KOPT-K1 (cell line): Measurements from ENCODE around the gene UBTD2.

Experiments
- H3K27ac ChIP-seq: fragments of 200-600 bp; sonication (generic); 2 replicates; pipeline ENCODE4 v1.5.1; 2016; ENCODE audit warnings: antibody characterized with exemption, mild to moderate bottlenecking, low read depth, low read length; ENCODE audit not compliant: poor library complexity, severe bottlenecking
- H3K36me3 ChIP-seq: fragments of 200-600 bp; sonication (generic); 2 replicates; pipeline ENCODE4 v1.5.1; 2017; ENCODE audit warnings: antibody characterized with exemption, mild to moderate bottlenecking, low read length, moderate library complexity; ENCODE audit not compliant: insufficient read depth
- H3K9me3 ChIP-seq: fragments of 200-600 bp; sonication (generic); 2 replicates; pipeline ENCODE4 v1.5.1; 2017; ENCODE audit warnings: antibody characterized with exemption, low read length, mild to moderate bottlenecking; ENCODE audit not compliant: insufficient read depth, poor library complexity, severe bottlenecking

Gene UBTD2

GRCh38 chr5:172280929-172281328, 2.6 kb downstream of the UBTD2 start:
- no peak overlapping the region for H3K27ac ChIP-seq
- H3K9me3 ChIP-seq, result peaks cover 5% of the 10 kb centered on the region
- peaks cover 5% of the 10 kb centered on the region; the same call in 1 of the 2 replicates for H3K36me3 ChIP-seq

GRCh38 chr5:172280317-172280716, 3.2 kb downstream of the UBTD2 start:
- Histone ChIP-seq H3K36me3 (peaks cover 5% of the 10 kb centered on the region; the same call in 1 of the 2 replicates), H3K27ac (no peak overlapping the region)

GRCh38 chr5:172278356-172278755, 5.2 kb downstream of the UBTD2 start:
- H3K27ac ChIP-seq, result no peak overlapping the region
- peaks cover 5% of the 10 kb centered on the region for H3K9me3 ChIP-seq
- H3K36me3 ChIP-seq, result peaks cover 5% of the 10 kb centered on the region; the same call in 1 of the 2 replicates

More at GRCh38 chr5:172280317-172280716, 3.2 kb downstream of the UBTD2 start:
- peaks cover 5% of the 10 kb centered on the region for H3K9me3 ChIP-seq

- Histone ChIP-seq H3K9me3 (peaks cover 5% of the 10 kb centered on the region), H3K27ac (no peak overlapping the region), H3K36me3 (peaks cover 5% of the 10 kb centered on the region; the same call in 1 of the 2 replicates)
These were observed 7.3 kb downstream of the UBTD2 start for GRCh38 chr5:172276214-172276613.

GRCh38 chr5:172274951-172275753, 8.4 kb downstream of the UBTD2 start:
- peaks cover 5% of the 10 kb centered on the region; the same call in 1 of the 2 replicates for H3K36me3 ChIP-seq
- H3K27ac ChIP-seq, result no peak overlapping the region
- H3K9me3 ChIP-seq, result peaks cover 5% of the 10 kb centered on the region

- H3K27ac ChIP-seq, result no peak overlapping the region
- no peaks in the 10 kb centered on the region; the same call in 1 of the 2 replicates for H3K36me3 ChIP-seq
These were observed 15.6 kb downstream of the UBTD2 start for GRCh38 chr5:172267943-172268342.

GRCh38 chr5:172266676-172267092, 16.9 kb downstream of the UBTD2 start:
- Histone ChIP-seq H3K36me3 (no peaks in the 10 kb centered on the region; the same call in 1 of the 2 replicates), H3K9me3 (no peaks in the 10 kb centered on the region), H3K27ac (no peak overlapping the region)

More at GRCh38 chr5:172267943-172268342, 15.6 kb downstream of the UBTD2 start:
- H3K9me3 ChIP-seq, result no peaks in the 10 kb centered on the region

GRCh38 chr5:172266071-172266675, 17.4 kb downstream of the UBTD2 start:
- Histone ChIP-seq H3K36me3 (no peaks in the 10 kb centered on the region; the same call in 1 of the 2 replicates), H3K27ac (no peak overlapping the region), H3K9me3 (no peaks in the 10 kb centered on the region)

GRCh38 chr5:172264815-172265395, 18.7 kb downstream of the UBTD2 start:
- Histone ChIP-seq H3K36me3 (no peaks in the 10 kb centered on the region; the same call in 1 of the 2 replicates), H3K9me3 (no peaks in the 10 kb centered on the region), H3K27ac (no peak overlapping the region)

- peaks cover 30% of the 10 kb centered on the region for H3K36me3 ChIP-seq
- no peak overlapping the region for H3K27ac ChIP-seq
- H3K9me3 ChIP-seq, result peaks cover 57% of the 10 kb centered on the region
These were observed 28.1 kb downstream of the UBTD2 start for GRCh38 chr5:172255444-172255843.

GRCh38 chr5:172252501-172252900, 31.1 kb downstream of the UBTD2 start:
- Histone ChIP-seq H3K27ac (no peak overlapping the region), H3K36me3 (peaks cover 13% of the 10 kb centered on the region), H3K9me3 (peaks cover 44% of the 10 kb centered on the region)

GRCh38 chr5:172251419-172251818, 32.1 kb downstream of the UBTD2 start:
- H3K27ac ChIP-seq, result no peak overlapping the region
- H3K36me3 ChIP-seq, result peaks cover 13% of the 10 kb centered on the region
- H3K9me3 ChIP-seq, result peaks cover 35% of the 10 kb centered on the region

- H3K36me3 ChIP-seq, result no peaks in the 10 kb centered on the region
- peaks cover 26% of the 10 kb centered on the region for H3K9me3 ChIP-seq
- H3K27ac ChIP-seq, result no peak overlapping the region
These were observed 34.9 kb downstream of the UBTD2 start for GRCh38 chr5:172248637-172249036.

GRCh38 chr5:172245703-172246125, 37.9 kb downstream of the UBTD2 start:
- Histone ChIP-seq H3K27ac (no peak overlapping the region), H3K9me3 (peaks cover 5% of the 10 kb centered on the region), H3K36me3 (no peaks in the 10 kb centered on the region)

- H3K27ac ChIP-seq, result no peak overlapping the region
- H3K9me3 ChIP-seq, result no peaks in the 10 kb centered on the region
- no peaks in the 10 kb centered on the region for H3K36me3 ChIP-seq
These were observed 38.5 kb downstream of the UBTD2 start for GRCh38 chr5:172245046-172245445.
